GM19467 (cell line): ENCODE measurements around the gene APIP.
A peak's percentile ranks its signal among the peaks of the same experiment; 100 is the strongest.

Experiments
- ATAC-seq: cut with Tn5 transposase; IDR thresholded peaks from one replicate; pipeline ENCODE4 v1.9.1; 2021; ENCODE audit warnings: mild to moderate bottlenecking, moderate library complexity; ENCODE audit not compliant: unreplicated experiment

Gene APIP, protein sequence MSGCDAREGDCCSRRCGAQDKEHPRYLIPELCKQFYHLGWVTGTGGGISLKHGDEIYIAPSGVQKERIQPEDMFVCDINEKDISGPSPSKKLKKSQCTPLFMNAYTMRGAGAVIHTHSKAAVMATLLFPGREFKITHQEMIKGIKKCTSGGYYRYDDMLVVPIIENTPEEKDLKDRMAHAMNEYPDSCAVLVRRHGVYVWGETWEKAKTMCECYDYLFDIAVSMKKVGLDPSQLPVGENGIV

DNA sequence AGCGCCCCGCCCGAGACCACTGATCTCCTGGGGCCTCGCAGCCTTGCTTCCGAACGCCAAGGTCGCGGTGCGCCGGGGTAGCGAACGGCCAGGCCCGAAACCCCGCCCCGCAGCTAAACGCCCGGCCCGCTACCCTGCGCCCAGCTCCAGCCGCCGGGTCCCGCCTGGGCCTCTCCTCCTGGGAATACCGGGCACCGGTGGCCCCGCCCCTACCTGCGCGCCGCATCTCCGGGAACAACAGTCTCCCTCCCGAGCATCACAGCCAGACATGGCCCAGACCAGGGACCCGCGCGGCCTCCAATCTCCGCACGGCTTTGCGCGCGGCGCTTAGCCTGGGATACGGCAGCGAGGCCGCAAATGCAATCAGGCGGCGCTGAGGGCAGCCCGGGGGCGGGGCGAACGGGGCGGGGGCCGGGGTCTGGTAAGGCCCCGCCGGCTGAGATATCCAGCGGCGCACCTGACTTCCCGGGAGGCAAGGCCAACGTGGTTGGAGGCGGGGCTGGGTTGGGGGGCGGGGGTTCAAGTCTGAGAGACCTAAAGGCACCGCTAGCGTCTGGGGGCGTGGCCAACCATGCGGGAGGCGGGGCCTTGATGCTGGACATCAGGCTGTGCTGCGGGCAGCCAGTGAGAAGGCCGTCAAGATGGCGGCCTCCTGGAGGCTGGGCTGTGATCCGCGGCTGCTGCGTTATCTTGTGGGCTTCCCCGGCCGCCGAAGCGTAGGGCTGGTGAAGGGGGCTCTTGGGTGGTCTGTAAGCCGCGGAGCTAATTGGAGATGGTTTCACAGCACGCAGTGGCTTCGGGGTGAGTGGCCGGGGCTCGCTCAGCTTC lies at the start of gene APIP, which contains the start of gene PDHX:
APIP (minus strand) TSS at position 365 of the 828 bp plus-strand sequence; CDS start at position 270, 95 bp downstream.
PDHX (plus strand) TSS at position 604 of the 828 bp plus-strand sequence; CDS start at position 642, 38 bp downstream.
- peak; percentile 88 for ATAC-seq

DNA sequence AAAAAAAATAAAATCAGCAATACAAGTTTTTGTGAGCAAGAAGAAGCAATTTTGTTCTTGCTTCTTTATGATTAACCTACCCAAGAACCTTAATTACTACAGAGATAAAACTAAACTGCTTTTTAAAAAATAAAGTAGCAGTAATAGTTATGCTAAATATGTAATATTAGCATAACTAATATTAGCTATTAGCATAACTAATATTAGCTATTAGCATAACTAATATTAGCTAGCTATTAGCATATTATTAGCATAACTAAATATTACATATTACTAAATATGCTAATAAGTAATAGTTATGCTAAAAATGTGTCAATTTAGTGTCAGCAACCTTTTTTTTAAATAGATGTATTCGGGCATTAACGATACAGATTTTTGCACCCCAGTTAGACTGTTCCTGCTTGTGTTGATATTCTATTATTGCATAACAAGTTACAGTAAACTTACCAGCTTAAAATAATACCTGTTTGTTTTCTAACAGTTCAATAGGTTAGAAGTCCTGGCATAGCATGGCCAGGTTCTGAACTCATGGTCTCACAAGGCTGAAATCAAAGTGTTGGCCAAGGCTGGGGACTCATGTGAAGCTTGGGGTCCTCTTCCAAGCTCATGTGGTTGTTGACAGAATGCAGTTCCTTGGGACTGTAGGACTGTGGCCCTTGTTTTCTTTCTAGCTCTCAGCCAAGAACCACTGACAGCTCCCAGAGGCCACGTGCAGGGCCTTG lies 48.6 kb upstream of the APIP start:
- ATAC-seq = no peak

- ATAC-seq = no peak
Observed at GRCh38 chr11:34963351-34963750, 47.2 kb upstream of the APIP start.

- no peak for ATAC-seq
Observed at GRCh38 chr11:34962034-34962433, 45.9 kb upstream of the APIP start.

DNA sequence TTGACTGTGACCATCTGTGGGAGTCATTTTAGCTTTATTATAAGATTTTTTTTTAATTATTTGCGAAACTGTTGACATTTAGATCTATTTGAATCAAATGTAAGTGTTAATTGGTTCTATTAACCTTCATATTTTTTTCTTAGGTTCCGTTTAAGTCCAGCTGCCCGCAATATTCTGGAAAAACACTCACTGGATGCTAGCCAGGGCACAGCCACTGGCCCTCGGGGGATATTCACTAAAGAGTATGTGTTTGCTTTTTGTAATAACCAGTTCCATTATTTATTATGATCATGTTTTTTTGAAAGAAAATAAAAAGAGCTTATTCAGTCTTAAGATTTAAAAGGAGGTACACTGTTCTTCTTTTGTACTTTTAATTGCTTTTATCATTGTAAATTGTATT lies 44.1 kb upstream of the APIP start:
- ATAC-seq = no peak

GRCh38 chr11:34959770-34960169 lies 43.6 kb upstream of the APIP start:
- ATAC-seq = no peak

GRCh38 chr11:34957606-34958005 lies 41.4 kb upstream of the APIP start:
- no peak for ATAC-seq

DNA sequence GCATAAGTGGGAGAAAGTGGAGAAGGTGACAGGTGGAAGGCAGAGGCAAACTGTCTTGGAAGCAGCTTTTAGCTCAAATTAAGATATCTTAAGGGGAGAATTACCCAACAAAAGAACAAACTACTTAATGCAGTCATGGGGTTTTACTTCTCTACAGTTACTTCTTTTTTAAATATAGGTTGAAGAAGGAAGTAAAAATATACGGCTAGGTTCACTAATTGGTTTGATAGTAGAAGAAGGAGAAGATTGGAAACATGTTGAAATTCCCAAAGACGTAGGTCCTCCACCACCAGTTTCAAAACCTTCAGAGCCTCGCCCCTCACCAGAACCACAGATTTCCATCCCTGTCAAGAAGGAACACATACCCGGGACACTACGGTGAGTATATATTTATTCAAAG lies 41.0 kb upstream of the APIP start:
- no peak for ATAC-seq

DNA sequence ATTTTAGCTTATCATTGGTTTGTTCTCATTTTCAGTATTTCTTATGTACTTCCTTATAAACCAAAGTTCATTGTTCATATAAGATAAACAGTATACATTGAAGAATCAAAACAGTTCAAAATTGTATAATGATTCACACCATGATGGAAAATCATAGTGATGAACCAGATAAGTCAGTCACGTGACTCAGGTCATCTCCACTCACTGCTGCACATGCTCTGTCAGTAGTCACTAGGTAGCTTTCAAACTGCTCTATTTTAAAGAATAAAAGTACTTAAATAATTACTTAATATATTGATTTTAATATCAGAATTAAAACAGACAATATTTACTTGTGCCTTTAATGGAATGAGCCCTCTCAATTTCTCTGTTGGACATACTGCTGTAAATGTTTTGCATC lies 37.8 kb upstream of the APIP start:
- no peak for ATAC-seq

- ATAC-seq = no peak
Observed at GRCh38 chr11:34948696-34949095, 32.5 kb upstream of the APIP start.

GRCh38 chr11:34944692-34945091 lies 28.5 kb upstream of the APIP start:
- no peak for ATAC-seq

DNA sequence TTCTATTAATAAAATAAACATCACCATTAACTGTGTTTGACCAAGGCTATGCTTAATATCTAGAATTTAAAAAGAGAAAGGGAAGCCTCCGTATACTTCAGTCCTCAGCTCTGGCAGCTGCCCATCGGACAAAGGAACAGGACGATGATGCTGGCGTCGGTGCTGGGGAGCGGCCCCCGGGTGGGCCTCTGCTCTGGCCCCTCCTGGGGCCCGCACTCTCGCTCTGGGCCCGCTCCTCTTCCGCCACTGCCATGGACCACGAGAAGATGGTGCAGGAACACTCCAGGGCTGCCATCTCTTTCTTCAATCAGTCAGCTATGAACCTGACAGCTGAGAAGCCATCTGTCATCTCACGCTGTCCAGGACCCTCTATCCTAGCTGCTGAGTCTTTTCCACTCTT lies 25.5 kb upstream of the APIP start:
- ATAC-seq = no peak

GRCh38 chr11:34940026-34940677 lies 24.0 kb upstream of the APIP start:
- ATAC-seq = no peak

- ATAC-seq = no peak
Observed at GRCh38 chr11:34938611-34939010, 22.4 kb upstream of the APIP start.

DNA sequence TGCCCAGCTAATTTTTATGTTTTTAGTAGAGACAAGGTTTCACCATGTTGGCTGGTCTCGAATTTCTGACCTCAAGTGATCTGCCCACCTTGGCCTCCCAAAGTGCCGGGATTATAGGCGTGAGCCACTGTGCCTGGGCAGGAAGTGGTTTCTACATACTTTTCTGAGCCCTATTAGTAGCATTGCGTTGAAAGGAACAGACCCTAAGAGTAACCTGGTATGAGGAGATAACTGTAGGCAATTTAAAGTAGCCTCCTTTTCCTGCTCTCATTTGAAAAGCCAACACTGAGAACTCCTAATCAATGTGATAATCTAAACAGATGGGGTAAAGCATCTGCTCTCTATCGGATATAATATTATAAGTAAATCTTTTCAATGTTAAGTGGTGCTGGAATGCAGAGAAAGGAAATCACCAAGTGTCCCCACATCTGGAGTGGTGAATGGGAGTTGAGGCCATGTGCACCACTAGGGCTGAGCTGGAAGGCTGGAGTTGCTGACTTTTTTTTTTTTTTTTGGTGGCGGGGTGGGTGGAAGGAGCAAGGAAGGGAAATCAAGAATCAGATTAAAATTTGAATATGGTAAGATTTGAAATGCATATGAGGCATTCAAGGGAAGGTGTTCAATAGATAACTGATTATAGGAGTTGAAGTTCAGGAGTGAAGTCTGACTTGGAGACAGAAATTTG lies 20.9 kb upstream of the APIP start:
- no peak for ATAC-seq

GRCh38 chr11:34929794-34930763 lies 13.9 kb upstream of the APIP start:
- ATAC-seq = no peak

- no peak for ATAC-seq
Observed at GRCh38 chr11:34928960-34929680, 12.9 kb upstream of the APIP start.

- ATAC-seq = no peak
Observed at GRCh38 chr11:34928268-34928959, 12.2 kb upstream of the APIP start.
